GM19395 (cell line): Measurements from ENCODE around the gene CBARP.

Experiments used
- ATAC-seq: cut with Tn5 transposase; IDR thresholded peaks from one replicate; pipeline ENCODE4 v1.9.1; 2021; ENCODE audit warnings: mild to moderate bottlenecking, moderate library complexity; ENCODE audit not compliant: unreplicated experiment

CBARP gene

GRCh38 chr19:1275260-1275975 is 37.6 kb upstream of the CBARP start, which contains the start of gene FAM174C:
FAM174C (plus strand) TSS chr19:1275530; CDS start chr19:1275550, 20 bp downstream.
- ATAC-seq, result peak; percentile 75

- peak; percentile 5 for ATAC-seq
Measured at GRCh38 chr19:1274852-1275259, 37.1 kb upstream of the CBARP start.

- no peak for ATAC-seq
Measured at GRCh38 chr19:1274081-1274851, 36.5 kb upstream of the CBARP start.

GRCh38 chr19:1273263-1274041 is 35.6 kb upstream of the CBARP start:
- ATAC-seq, result no peak

- ATAC-seq, result no peak
Measured at GRCh38 chr19:1272423-1273262, 34.8 kb upstream of the CBARP start.

- no peak for ATAC-seq
Measured at GRCh38 chr19:1271528-1272422, 34.0 kb upstream of the CBARP start.

GRCh38 chr19:1270854-1271527 is 33.2 kb upstream of the CBARP start:
- no peak for ATAC-seq

- no peak for ATAC-seq
Measured at GRCh38 chr19:1270213-1270853, 32.5 kb upstream of the CBARP start.

- peak; percentile 20 for ATAC-seq
Measured at GRCh38 chr19:1269478-1270212, 31.8 kb upstream of the CBARP start.

GRCh38 chr19:1269065-1269477 is 31.3 kb upstream of the CBARP start, which contains the start of gene CIRBP:
CIRBP (plus strand) TSS chr19:1269332; CDS start chr19:1270934, 1,602 bp downstream.
- peak; percentile 55 for ATAC-seq

- no peak for ATAC-seq
Measured at GRCh38 chr19:1268226-1269064, 30.6 kb upstream of the CBARP start.

- ATAC-seq, result no peak
Measured at GRCh38 chr19:1267477-1268225, 29.8 kb upstream of the CBARP start.

- ATAC-seq, result no peak
Measured at GRCh38 chr19:1266916-1267476, 29.2 kb upstream of the CBARP start.

GRCh38 chr19:1266129-1266915 is 28.5 kb upstream of the CBARP start:
- no peak for ATAC-seq

GRCh38 chr19:1265615-1266128 is 27.9 kb upstream of the CBARP start:
- ATAC-seq, result no peak
